Large intestine (tissue), 12 donors: ENCODE results near the gene CDK5R1. TPM values are rescaled to one million over a fixed set of nuclear protein-coding genes. Genes with fewer than 3 reads are reported as not detected.

Experiments
- DNase-seq, 2 donors: peaks; one replicate each; pipeline versions ENCODE4 v3.0.0 to v3.0.0-alpha.2; 2013
- H3K27ac ChIP-seq: one replicate; pipeline ENCODE4 v1.5.1; 2013; ENCODE audit warnings: low read length
- H3K27me3 ChIP-seq: 2 replicates; pipeline ENCODE4 v1.6.1; 2013; ENCODE audit warnings: low read length; ENCODE audit not compliant: control insufficient read depth, insufficient read depth
- H3K36me3 ChIP-seq: 2 replicates; pipeline ENCODE4 v1.6.1; 2013; ENCODE audit warnings: low read length; ENCODE audit not compliant: control insufficient read depth, insufficient read depth
- H3K4me1 ChIP-seq: one replicate; pipeline ENCODE4 v1.6.1; 2013; ENCODE audit warnings: low read length; ENCODE audit not compliant: control insufficient read depth, insufficient read depth
- H3K4me3 ChIP-seq: one replicate; pipeline ENCODE4 v1.5.1; 2013; ENCODE audit warnings: low read length
- H3K9me3 ChIP-seq: one replicate; pipeline ENCODE4 v1.6.1; 2013; ENCODE audit warnings: mild to moderate bottlenecking, low read depth, low read length, moderate library complexity; ENCODE audit not compliant: control insufficient read depth
- WGBS: methylation state at CpG from one replicate; pipeline ENCODE4 v1.1.5; 2013; ENCODE audit warnings: low lambda C conversion rate; ENCODE audit not compliant: insufficient coverage; 5-methylcytosine and 5-hydroxymethylcytosine counted together
- long read RNA-seq, 11 donors: transcript quantifications; one replicate each; lab custom pipeline, GENCODE V29; 2026
- polyA plus RNA-seq: library from polyadenylated mRNA; unstranded; fragments of 120-200 nt; gene quantifications from one replicate; pipeline ENCODE4 v1.2.1, GENCODE V29; 2013

Gene CDK5R1
- 3.6 TPM for polyA plus RNA-seq
- long read RNA-seq, donor 1 = 0 reads
- long read RNA-seq, donor 2, full-length matches to known transcripts = 3 of 3 reads
- long read RNA-seq, donor 2, partial matches to known transcripts = 0 of 3 reads
- long read RNA-seq, donor 2, other reads (novel, unspliced or antisense) = 0 of 3 reads
- long read RNA-seq, donor 3 = 0 reads
- long read RNA-seq, donor 4 = 0 reads
- long read RNA-seq, donor 5 = 0 reads
- long read RNA-seq, donor 6, full-length matches to known transcripts = 1 of 1 reads
- long read RNA-seq, donor 6, partial matches to known transcripts = 0 of 1 reads
- long read RNA-seq, donor 6, other reads (novel, unspliced or antisense) = 0 of 1 reads
- long read RNA-seq, donor 7 = 0 reads
- long read RNA-seq, donor 8 = 0 reads
- long read RNA-seq, donor 9, full-length matches to known transcripts = 1 of 1 reads
- long read RNA-seq, donor 9, partial matches to known transcripts = 0 of 1 reads
- long read RNA-seq, donor 9, other reads (novel, unspliced or antisense) = 0 of 1 reads
- long read RNA-seq, donor 10, full-length matches to known transcripts = 1 of 1 reads
- long read RNA-seq, donor 10, partial matches to known transcripts = 0 of 1 reads
- long read RNA-seq, donor 10, other reads (novel, unspliced or antisense) = 0 of 1 reads
- long read RNA-seq, donor 11 = 0 reads

DNA sequence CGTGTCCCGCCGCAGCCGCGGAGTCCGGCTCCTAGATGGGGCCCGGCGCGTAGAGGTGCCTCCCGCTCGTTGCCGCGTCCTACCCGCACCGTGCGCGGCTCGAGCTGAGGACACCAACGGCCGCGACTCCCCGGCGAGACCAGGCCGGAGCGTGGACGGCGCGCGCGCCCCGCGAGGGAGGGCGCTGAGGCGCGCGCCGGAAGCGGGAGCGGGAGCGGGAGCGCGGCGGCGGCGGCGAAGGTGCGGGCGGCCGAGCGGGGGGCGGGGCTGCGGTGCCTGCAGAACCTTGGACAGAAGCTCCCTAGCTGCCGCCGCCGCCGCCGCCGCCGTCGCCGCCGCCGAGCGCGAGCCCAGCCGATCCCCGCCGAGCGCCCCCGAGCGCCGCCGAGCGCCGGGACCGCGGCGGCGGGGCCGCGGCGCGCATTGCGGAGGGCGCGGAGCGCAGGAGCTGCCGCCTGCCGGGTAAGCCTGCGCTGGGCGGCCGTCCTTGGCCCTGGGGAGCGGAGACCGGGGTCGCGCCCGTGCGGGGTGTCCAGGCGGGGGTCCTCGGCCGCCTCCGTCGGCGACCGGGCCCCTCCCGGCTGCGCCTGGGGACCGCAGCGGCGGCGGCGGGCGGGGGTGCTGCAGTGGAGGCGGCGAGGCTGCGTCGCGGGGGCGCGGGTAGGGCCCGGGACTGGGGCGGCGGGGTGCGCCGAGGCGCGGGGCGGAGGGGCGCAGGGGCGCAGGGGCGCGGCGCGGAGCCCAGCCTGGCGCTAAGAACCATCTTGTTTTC, at the start of gene CDK5R1:
Gene CDK5R1 (plus strand): TSS at position 293 of the 772 bp plus-strand sequence. CDS start 628 bp downstream, outside the sequence.
- Histone ChIP-seq H3K27ac (peak within 1 kb of the TSS; percentile 38), H3K9me3 (peaks cover 6% of the 10 kb centered on the region), H3K27me3 (no peaks in the 10 kb centered on the region), H3K4me3 (peak within 1 kb of the TSS; percentile 39), H3K36me3 (peaks cover 11% of the 10 kb centered on the region), H3K4me1 (peaks cover 10% of the 10 kb centered on the region)
- no CpG with 5 or more reads among the region's 135 CpGs for WGBS
- DNase-seq = peak; percentile 47 to 88

DNA sequence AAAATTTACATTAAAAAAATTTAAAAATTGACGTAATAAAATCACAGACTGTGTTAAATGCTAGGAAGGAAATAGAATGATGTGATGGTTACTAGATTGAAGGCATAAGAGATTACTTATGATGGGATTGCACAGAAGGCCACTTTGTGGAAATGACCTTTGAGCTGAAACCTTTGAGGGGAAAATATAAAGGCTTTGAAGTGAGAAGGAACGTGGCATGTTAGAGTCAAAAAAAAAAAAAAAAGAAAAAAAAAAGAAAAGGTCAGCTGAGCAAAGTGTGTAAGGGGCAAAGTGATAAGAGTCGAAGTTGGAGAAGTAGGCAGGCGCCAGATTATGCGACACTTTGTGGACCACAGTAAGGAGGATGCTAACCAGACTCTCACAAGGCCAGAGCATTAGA, 46.1 kb upstream of the CDK5R1 start:
- 39% methylated on average over 5 of the region's 5 CpGs for WGBS
- H3K9me3 ChIP-seq = no peaks in the 10 kb centered on the region
- H3K27me3 ChIP-seq = no peaks in the 10 kb centered on the region
- no peak overlapping the region for H3K4me3 ChIP-seq
- H3K36me3 ChIP-seq = no peaks in the 10 kb centered on the region
- H3K27ac ChIP-seq = no peak overlapping the region
- H3K4me1 ChIP-seq = no peaks in the 10 kb centered on the region
- DNase-seq = no peak

- no peaks in the 10 kb centered on the region for H3K36me3 ChIP-seq
- H3K4me3 ChIP-seq = no peak overlapping the region
- H3K27me3 ChIP-seq = no peaks in the 10 kb centered on the region
- H3K9me3 ChIP-seq = no peaks in the 10 kb centered on the region
- H3K4me1 ChIP-seq = no peaks in the 10 kb centered on the region
- no peak for DNase-seq
- no peak overlapping the region for H3K27ac ChIP-seq
- no CpG with 5 or more reads among the region's 2 CpGs for WGBS
These were observed 44.9 kb upstream of the CDK5R1 start for GRCh38 chr17:32441886-32442285.

DNA sequence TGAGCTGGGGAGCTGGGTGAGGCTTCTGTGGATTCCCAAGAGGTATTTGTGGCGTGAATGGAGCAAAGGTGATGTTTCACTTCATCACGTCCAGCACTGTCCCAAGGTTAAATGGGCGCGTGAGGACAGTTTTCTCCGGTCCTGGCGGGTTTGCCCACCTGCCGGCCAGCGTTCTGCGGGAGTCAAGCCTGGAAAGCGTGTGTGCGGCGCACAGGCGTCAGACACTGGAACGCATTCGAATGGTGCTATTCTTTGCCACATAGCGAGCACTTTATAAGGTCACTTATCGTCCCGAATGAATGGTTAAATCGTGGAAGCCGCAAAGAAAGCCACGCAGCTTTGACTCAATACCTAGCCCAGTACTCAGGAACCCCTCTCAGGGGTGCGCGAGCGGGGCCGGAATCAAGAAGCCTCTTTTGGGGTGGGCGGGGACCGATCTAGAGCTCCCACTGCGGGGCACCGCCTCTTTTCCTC, 42.9 kb upstream of the CDK5R1 start:
- no peaks in the 10 kb centered on the region for H3K27me3 ChIP-seq
- H3K9me3 ChIP-seq = no peaks in the 10 kb centered on the region
- H3K27ac ChIP-seq = no peak overlapping the region
- no peak for DNase-seq
- peak overlapping the region; percentile 97 for H3K4me3 ChIP-seq
- H3K4me1 ChIP-seq = no peaks in the 10 kb centered on the region
- no CpG with 5 or more reads among the region's 29 CpGs for WGBS
- peaks cover 7% of the 10 kb centered on the region for H3K36me3 ChIP-seq

- WGBS = no CpG with 5 or more reads among the region's 74 CpGs
- Histone ChIP-seq H3K4me1 (no peaks in the 10 kb centered on the region), H3K4me3 (peak within 1 kb of the TSS; percentile 97), H3K27ac (peak within 1 kb of the TSS; percentile 70), H3K27me3 (no peaks in the 10 kb centered on the region), H3K36me3 (peaks cover 10% of the 10 kb centered on the region), H3K9me3 (no peaks in the 10 kb centered on the region)
- peak; percentile 97 for DNase-seq
These were observed 42.3 kb upstream of the CDK5R1 start, which contains the start of gene PSMD11 for GRCh38 chr17:32444301-32445073. Gene PSMD11 (plus strand): TSS chr17:32444510. CDS start chr17:32444524, 14 bp downstream.

DNA sequence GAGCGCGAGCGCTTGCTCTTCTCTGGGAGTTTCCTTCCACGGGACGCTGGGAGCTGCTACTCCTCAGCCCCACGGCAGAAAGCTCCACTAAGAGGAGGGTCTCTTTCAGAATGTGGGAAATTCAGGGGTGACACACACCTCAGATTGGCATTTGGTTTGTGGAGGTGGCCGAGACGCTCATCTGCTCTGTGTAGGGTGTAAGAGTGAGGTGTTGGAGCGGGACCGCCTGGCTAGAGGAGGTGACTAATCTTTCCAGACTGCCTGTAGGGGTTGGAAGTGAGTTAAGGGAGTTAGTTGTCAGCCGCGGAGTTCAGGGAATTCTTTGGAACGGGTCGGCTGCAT, 41.7 kb upstream of the CDK5R1 start:
- DNase-seq = no peak
- Histone ChIP-seq H3K4me3 (peak overlapping the region; percentile 97), H3K9me3 (no peaks in the 10 kb centered on the region), H3K27me3 (no peaks in the 10 kb centered on the region), H3K4me1 (no peaks in the 10 kb centered on the region), H3K27ac (peak overlapping the region; percentile 70), H3K36me3 (peaks cover 13% of the 10 kb centered on the region)
- WGBS = no CpG with 5 or more reads among the region's 14 CpGs

DNA sequence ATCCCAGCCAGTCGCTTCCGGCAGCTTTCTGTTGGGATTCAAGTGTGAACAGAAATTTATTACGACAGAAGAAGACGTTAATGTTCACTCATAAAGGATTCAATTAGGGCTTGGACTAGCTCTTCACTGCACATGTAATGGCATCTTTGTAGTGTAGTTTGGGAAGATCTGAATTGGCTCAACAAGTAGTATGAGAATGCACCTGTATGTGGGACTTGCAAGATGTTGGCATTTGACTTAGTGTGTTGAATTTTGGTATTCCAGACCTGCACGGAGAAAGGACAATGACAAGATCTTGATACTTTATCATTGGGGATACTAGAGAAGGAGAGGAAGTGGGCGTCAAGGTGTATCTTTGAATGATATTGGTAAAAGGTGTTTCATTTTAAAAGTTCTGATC, 41.3 kb upstream of the CDK5R1 start:
- no CpG with 5 or more reads among the region's 6 CpGs for WGBS

DNA sequence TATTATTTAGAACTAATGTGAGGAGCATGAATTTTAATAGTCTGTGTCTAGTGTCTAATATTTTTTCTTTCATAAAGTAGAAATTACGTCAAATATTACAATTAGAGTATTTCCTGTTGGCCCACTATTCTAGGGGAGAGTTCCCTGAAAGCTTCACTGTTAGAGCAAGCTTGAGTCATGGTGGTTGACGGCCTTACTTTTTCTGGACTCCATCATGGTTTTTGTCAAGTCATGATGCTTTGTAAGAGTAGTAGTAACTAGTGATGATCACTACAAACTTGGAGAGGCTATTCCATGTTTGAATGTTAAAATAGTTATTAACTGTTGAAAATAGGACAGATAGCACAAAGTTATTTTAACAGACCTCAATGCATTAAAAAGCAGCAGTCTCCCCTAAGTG, 40.8 kb upstream of the CDK5R1 start:
- no peak overlapping the region for H3K4me3 ChIP-seq
- H3K4me1 ChIP-seq = no peaks in the 10 kb centered on the region
- no peaks in the 10 kb centered on the region for H3K27me3 ChIP-seq
- no peak overlapping the region for H3K27ac ChIP-seq
- no CpG with 5 or more reads among the region's 2 CpGs for WGBS
- no peak for DNase-seq
- peaks cover 18% of the 10 kb centered on the region for H3K36me3 ChIP-seq
- H3K9me3 ChIP-seq = no peaks in the 10 kb centered on the region

More for the DNA sequence above, 41.3 kb upstream of the CDK5R1 start:
- Histone ChIP-seq H3K4me1 (no peaks in the 10 kb centered on the region), H3K36me3 (peaks cover 14% of the 10 kb centered on the region), H3K4me3 (peak overlapping the region; percentile 97), H3K9me3 (no peaks in the 10 kb centered on the region), H3K27ac (no peak overlapping the region), H3K27me3 (no peaks in the 10 kb centered on the region)
- no peak for DNase-seq

- Histone ChIP-seq H3K27me3 (no peaks in the 10 kb centered on the region), H3K4me1 (no peaks in the 10 kb centered on the region), H3K9me3 (no peaks in the 10 kb centered on the region), H3K27ac (no peak overlapping the region), H3K4me3 (no peak overlapping the region), H3K36me3 (peaks cover 23% of the 10 kb centered on the region)
- no CpG with 5 or more reads among the region's 2 CpGs for WGBS
- no peak for DNase-seq
These were observed 39.8 kb upstream of the CDK5R1 start for GRCh38 chr17:32446949-32447348.
